Stimulated activated CD8-positive, alpha-beta memory T cell treated with anti-CD3 and anti-CD28 coated beads, Interleukin-15, amount 100 ng/mL, for 48 hours (primary cell): ENCODE results near the gene KREMEN2.
"Not testable (repeated sequence)": the region's sequence is repeated elsewhere in the genome, so short reads cannot be mapped to it uniquely, and the experiment has no call there.

Source experiments
- DNase-seq, 2 donors: peaks; one replicate each; pipeline ENCODE4 v3.0.0-alpha.2; 2020; ENCODE audit warnings: low read depth in 2 of 2

KREMEN2 gene

DNA sequence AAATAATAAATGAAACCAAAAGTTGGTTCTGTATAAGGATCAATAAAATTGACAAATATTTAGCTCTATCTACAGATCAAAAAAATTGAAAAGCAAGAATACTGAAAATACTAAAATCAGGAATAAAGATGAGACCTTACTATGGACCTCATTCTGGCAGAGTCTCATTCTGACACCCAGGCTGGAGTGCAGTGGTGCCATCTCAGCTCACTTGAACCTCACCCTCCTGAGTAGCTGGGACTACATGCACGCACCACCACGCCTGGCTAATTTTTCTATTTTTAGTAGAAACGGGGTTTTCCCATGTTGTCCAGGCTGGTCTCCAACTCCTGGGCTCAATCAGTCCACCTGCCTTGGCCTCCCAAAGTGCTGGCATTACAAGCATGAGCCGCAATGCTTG is 22.0 kb upstream of the KREMEN2 start:
- no peak for DNase-seq

DNA sequence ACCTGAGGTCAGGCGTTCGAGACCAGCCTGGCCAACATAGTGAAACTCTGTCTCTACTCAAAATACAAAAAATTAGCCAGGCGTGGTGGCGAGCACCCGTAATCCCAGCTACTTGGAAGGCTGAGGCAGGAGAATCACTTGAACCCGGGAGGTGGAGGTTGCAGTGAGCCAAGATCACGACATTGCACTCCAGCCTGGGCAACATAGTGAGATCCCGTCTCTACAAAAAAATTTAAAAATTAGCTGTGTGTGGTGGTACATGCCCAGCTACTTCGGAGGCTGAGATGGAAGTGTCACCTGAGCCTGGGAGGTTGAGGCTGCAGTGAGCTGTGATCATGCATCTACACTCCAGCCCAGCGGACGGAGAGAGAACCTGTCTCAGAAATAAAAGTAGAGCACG is 20.4 kb upstream of the KREMEN2 start:
- not testable (repeated sequence) for DNase-seq

DNA sequence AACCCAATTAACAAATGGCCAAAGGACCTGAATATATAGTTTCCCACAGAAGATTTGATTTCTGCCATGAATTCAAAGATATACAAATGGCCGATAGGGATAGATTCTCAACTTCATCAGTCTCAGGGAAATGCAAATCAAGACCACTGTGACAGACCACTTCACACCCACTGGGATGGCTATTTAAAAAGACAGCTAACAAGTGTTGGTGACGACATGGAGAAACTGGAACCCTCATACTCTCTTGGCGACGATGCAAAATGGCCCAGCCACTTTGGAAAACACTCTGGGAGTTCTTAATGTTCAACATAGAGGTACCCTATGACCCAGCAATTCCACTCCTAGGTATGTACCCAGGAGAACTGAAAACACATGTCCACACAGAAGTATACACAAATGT is 17.4 kb upstream of the KREMEN2 start:
- no peak for DNase-seq

DNA sequence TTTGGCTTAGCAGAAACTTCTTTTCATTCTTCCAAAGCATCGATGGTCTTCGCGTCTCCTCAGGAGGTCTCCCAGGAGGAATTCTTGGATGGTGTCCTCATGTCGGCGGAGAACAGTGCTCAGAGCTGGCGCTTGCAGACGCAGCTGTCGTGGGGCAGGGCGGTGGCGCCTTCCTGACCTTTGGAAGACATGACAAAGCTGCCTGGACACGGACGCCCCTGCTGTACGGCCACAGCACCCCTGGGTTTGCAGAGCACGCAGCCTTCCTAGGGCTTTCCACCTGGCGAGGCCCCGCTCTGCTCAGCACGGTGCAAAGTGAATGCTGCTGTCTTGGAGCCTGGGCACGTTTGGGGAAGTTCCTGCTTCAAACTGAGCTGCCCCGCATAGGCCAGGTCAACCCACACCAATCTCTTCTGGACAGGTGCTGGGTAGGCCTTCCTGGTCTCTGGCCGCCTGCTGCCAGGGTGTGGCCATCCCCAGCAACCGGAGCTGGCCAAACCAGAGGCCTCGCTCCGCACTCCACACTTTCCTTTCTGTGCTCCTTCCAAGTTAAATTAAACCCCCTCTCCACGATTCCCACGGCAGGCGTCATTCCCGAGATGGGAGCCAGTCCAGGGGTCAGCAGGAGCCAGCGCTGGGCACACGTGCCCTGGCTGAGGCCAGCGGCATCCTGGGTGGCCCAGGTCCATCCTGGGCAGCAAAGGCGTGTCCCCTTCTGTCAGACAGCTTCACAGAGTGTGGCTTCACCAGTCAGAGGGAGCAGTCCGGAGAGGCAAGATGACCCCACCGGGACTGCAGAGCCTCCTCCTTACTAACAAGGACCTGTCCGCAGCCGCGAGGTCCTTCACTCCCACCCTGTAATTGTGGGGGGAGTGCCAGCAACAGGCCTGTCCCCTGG is 15.0 kb upstream of the KREMEN2 start:
- no peak for DNase-seq

DNA sequence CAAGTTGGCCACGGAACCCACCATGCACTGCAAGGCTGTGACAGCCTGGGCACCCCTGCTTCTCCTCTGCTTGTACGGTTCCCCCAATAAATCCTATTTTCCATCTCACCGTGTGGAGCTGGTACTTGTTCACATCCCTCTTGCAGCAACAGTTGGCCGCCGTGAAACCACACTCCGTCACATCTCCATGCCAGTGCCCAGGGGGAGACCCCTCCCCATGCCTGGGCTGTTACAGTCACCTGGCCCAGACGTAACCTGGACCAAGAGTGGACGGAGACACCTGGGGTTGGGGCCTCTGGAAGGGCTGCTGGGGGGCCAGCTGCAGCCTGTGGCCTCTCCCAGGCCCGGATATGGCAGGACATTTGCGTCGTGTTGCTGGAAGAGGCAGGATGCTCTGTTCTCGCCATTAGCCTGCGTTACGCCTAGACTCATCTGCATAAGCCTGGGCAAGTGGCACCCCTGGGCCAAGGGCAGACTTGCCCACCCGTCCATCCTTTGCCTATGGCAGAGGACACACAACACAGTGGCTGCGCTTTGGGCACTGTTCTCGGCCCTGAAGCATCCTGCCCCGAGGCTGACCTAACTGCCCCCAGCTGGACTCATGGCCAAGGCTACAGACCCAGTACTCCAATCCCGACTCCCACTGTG is 14.2 kb upstream of the KREMEN2 start:
- no peak for DNase-seq

DNA sequence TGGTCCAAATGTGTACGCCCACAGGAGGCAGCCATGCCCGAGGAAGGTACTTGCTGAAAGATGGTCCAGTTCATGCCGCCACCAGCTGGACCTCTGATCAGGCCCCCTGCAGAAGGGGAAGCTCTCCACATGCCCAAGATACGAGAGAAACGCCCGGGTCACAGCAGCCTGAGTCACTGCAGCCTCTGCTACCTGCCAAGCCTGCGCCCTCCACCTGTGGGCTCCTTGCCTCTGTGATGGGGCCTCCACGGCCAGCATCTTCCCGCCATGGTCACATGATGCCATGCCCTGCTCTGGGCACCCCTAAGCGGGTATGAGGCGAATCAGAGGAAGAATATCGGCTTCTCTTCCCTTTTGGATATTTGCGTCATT is 13.7 kb upstream of the KREMEN2 start:
- no peak for DNase-seq

DNA sequence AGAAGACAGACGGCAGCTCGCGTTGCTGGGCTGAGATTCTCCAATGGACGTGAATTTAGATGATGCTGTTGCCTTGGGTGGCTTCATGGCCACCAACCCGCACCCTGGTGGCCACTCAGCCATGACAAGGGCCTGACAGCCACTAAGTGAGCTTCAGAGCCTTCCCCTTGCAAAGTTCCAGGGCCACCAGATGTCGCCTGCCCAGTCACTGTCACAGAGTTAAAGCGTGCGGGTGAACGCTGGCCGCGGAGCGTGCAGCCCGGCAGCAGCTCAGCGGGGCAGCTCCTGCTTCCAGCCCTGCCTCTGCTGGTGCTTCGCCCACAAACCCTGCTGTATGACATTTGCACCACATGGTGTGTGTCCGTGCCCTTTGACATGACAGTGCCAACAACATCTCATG is 13.3 kb upstream of the KREMEN2 start:
- DNase-seq: no peak

DNA sequence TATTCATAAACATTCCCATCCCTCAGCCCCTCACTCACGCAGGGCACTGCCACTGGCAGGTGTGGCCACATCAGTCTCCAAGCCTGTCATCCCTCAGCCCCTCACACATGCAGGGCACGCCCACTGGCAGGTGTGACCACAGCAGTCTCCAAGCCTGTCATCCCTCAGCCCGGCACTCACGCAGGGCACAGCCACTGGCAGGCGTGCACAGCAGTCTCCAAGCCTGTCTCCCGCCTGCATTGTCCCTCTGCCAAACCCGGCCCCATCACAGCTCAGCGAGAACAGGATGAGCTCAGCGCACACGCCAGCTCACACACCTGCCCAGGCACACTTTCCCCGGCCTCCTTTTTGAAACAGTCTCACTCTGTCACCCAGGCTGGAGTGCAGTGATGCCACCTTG is 11.4 kb upstream of the KREMEN2 start:
- no peak for DNase-seq

GRCh38 chr16:2953706-2954627 is 10.1 kb upstream of the KREMEN2 start:
- DNase-seq: no peak

DNA sequence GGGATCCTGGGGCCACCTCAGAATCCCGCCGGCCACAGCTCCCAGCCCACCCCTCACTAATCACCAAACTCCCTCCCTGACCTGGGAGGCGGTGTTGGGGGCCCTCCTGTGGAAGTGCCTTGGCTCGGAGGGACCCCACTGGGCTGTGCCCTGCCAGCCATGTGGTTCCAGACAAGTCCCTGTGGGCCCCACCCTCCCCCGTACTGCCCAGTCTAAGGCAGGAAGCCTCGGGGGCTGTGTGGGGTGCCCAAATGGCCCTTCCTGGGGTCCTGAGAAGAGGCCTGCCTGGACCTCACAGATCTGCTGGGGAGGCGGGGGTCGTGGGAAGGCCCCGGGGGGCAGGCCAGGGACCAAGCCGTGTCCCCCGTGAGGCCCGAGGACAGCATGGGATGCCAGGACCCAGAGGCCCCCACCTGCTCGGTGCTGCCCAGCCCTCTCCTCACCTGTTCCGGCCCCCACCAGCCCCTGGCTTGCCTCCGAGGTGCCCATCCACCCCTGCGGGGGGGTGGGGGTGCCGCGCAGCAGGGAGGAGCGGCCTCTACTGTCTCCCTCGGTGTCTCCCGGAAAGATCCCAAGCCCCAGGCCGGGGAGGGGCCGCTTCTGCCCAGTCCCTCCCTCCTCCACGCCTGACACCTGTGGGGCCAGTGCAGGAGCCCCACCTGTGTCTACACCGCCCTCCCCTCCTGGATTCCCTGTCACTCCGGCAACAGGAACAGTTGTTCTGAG is 9.3 kb upstream of the KREMEN2 start:
- no peak for DNase-seq

DNA sequence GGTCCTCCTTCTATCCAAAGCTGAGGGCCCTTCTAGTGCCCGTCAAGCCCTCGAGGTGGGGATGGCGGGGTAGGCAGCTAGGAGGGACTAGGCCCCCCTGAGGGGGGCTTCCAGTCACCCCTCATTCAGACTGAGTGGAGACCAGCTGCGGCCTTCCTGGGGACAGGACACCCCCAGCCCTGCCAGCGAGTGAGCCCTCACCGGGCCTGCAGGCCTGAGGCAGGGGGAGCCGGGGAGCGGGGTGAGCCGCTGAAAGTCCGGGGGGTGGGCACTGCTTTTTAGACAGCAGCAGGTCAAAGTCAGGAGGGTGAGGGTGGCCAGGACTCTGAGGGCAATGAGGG is 8.7 kb upstream of the KREMEN2 start:
- no peak for DNase-seq

DNA sequence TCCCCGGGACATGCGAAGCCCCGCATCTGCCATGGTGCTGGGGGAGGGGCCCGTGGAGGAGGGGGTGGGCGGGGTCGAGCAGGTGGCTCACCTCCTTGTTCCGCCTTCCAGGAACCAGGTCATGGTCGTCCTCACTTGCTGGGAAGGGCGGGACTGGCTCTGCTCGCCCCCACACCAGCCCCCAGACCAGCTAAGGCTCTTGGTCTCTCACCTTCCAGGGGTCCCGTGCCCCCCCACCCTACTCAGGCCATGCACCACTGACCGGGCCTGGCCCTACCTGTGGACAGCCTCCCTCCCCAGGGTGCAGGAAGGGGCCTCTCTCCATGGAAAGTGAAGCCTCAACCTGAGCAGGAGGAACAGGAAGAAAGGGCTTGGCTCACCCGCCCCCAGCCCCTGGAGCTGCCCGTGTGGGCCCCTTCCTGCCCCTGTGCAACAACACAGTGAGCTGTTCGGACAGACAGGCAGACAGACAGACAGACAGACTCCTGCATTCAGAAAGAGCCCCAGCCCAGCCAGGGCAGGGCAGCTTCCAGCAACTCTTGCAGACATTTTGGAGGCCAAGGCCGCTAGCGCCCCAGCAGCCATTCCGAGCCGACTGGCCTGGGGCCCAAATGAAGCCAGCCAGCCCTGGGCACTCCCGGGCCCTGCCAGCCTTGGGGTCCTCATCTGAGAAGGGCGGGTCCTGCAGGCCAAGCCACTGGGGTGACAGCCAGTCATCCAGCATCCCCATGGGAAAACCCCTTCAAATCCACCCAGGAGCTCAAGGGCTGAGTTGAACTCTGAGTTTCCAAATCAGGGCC is 8.1 kb upstream of the KREMEN2 start:
- no peak for DNase-seq

DNA sequence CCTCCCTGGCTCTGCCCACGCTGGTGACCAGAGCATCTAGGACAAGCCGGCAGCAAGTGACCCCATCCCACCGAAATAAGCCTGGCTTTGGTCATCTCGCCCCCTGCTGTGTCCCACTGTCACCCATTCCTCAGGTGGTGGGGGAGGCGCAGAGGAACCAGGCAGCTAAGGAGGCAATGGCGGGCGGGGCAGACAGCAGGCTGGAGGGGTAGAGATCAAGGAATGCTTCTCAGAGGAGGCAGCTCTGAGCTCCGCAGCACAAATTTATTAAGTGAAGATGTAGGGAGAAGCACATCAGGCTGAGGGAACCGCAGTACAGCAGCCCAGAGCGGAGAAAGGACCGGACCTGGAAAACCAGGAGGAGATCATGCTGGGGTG is 7.5 kb upstream of the KREMEN2 start:
- no peak for DNase-seq

DNA sequence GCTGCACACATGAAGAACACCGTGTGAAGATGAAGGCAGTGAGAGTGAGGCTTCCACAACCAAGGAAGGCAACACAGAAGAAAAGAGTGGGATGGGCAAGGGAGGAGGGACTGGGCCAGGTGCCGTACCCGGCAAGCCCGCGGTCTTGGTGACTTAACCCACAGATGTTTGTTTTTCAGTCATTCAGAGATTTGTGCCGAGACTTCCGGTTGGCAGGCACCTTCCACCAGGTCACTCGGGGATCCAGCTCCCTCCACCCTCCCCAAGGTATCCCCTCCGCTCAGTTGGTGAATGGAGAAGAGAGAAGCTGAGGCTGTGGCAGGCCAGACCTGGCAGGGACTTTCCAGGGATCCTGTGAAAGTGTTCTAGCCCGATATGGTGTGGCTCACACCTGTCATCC is 4.9 kb upstream of the KREMEN2 start:
- no peak for DNase-seq

GRCh38 chr16:2960183-2961010 is 3.7 kb upstream of the KREMEN2 start:
- no peak for DNase-seq

DNA sequence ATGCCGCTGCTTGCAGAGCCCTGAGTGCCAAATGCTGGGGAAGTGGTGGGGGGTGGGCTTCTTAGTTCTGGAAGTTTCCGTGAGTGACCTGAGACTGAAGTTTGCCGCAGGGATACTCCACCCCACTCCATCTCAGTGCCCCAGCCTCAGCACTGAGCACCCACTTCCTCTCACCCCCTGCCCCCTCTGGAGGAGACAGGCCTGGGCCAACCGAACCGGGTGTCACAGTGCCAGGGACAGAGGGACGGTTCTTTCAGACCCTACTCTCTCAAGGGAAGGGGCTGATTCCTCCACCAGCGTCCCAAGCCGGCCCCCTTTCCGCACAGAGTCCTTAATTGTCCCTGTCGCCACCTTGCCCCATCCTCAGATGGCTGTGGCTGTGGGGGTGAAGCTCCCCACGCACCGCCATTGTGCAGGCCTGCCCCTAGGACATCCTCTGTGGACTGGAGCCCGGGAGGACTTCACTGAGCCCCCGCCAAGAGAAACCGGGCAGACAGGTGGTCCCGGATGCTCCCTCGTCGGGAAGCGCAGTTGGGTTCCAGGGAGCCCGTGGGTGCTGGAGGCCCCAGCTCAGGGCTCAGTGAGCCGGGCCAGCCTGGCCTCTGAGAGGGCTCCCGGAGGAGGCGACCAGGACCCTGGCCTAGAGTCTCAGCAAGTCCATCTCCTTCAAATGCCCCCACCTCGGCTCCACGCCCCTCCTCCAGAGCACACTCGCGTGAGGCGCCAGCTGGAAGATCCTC is 1.6 kb upstream of the KREMEN2 start:
- no peak for DNase-seq

DNA sequence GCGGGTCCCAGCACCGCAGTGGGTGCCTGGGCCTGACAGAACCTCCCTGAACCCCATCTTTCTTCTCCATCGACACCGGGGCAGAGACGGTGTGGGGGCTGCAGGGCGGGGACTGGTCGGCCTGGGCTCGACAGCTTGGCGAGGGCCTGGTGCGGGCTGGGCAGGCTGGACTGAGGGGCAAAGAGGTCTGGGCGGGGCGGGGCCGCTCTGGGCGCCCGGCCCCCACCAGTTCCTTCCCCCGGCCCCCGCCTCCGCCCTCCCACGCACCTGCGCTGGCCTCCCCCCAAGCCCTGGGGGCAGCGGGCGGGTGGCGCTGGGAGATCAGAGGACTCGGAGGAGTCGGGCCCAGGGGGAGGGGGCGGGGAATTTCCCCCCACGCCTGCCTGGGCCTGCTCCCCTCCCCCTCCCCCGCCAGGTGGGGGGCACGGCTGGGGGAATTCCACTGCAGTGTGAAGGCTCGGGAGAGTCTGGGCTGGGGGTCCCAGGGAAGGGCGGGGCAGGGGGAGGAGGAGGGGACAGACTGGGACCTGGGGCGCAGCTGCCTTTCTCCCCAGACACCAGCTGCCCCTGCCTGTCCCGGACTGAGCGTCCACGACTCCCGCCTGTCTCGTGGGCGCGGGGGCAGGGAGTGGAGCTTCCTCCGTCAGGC is 877 bp upstream of the KREMEN2 start:
- DNase-seq: no peak

- DNase-seq: peak in 1 of 2 donors; percentile 69
Observed at GRCh38 chr16:2964475-2965336, 631 bp downstream of the KREMEN2 start.
